Activated CD8-positive, alpha-beta memory T cell treated with anti-CD3 and anti-CD28 coated beads for 36 hours (primary cell): ENCODE results near the gene ANKRD60. TPM values are rescaled to one million over a fixed set of nuclear protein-coding genes. Genes with fewer than 3 reads are reported as not detected.

Source experiments
- CTCF ChIA-PET: fragments of 350-600 bp; sonication (Branson Sonifier 250); formaldehyde crosslinking; loops from one replicate; lab custom pipeline; 2021; ENCODE audit warnings: antibody characterized with exemption; lab: Charles Lee
- POLR2A ChIA-PET: fragments of 350-600 bp; sonication (Branson Sonifier 250); formaldehyde crosslinking; loops from one replicate; lab custom pipeline; 2021; ENCODE audit warnings: antibody characterized with exemption; lab: Charles Lee
- total RNA-seq, 2 experiments: library from RNA; stranded (reverse); gene quantifications; one replicate each; pipeline ENCODE4 v1.2.3, GENCODE V29; 2021

The ANKRD60 gene
- total RNA-seq, 2 experiments from 2014 or later: not detected

DNA sequence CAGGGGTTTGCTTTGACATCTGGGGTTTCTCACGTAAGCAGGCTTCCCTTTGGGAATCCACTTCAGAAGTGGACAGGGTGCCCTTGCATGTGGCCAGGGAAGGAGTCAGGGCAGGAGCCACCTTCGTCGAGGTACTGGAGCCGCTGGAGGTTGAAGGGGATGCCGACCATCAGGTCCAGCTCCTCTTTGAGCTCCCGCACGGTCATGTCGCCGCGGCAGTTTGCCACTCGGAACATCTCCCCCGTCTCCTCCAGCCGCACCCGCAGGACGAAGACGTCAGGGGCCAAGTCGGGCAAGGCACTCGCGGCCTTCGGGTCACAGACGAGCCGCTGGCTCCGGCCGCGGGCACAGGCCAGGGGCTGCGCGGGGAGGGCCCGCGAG lies 360 bp downstream of the ANKRD60 start:
- POLR2A ChIA-PET: no interaction called here

GRCh38 chr20:58227391-58228102 lies 906 bp downstream of the ANKRD60 start:
- POLR2A ChIA-PET: no interaction called here
- CTCF ChIA-PET: no interaction called here

More for the DNA sequence above, 360 bp downstream of the ANKRD60 start:
- CTCF ChIA-PET: no interaction called here

- POLR2A ChIA-PET: no interaction called here
- CTCF ChIA-PET: no interaction called here
These were observed 2.8 kb downstream of the ANKRD60 start for GRCh38 chr20:58225452-58226200.

- ChIA-PET POLR2A (interaction anchor here (0.6 kb wide), 1 partner anchor 83 kb away, joined by 10 read pairs; no protein-coding TSS in a partner anchor), CTCF (interaction anchor here (1.5 kb wide), 1 partner anchor 15 kb away, joined by 3 read pairs; no protein-coding TSS in a partner anchor)
These were observed 3.5 kb downstream of the ANKRD60 start for GRCh38 chr20:58224974-58225373.

DNA sequence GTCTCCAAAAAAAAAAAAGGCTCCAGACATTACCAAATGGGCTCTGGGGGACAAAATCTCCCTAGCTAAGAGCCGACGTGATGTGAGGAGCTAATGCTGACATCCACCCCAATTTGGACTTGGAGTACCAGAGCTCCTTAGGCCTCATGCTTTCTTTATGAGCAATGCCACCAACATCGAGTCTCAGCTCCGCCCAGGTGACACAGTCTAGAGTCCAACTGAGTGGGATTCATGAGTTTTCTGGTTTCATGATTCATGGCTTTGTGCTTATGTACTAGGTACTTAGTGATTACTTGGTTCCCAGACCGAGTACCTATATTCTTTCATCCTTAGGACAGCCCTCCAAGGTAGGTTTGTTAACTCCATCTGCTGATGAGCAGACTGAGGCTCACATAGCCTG lies 4.4 kb downstream of the ANKRD60 start:
- ChIA-PET CTCF (interaction anchor here (0.6 to 1.5 kb wide), 3 partner anchors 14 to 197 kb away, joined by 3 read pairs; no protein-coding TSS in a partner anchor), POLR2A (interaction anchor here (0.7 kb wide), 2 partner anchors 11 to 83 kb away, joined by 3 read pairs; no protein-coding TSS in a partner anchor)

DNA sequence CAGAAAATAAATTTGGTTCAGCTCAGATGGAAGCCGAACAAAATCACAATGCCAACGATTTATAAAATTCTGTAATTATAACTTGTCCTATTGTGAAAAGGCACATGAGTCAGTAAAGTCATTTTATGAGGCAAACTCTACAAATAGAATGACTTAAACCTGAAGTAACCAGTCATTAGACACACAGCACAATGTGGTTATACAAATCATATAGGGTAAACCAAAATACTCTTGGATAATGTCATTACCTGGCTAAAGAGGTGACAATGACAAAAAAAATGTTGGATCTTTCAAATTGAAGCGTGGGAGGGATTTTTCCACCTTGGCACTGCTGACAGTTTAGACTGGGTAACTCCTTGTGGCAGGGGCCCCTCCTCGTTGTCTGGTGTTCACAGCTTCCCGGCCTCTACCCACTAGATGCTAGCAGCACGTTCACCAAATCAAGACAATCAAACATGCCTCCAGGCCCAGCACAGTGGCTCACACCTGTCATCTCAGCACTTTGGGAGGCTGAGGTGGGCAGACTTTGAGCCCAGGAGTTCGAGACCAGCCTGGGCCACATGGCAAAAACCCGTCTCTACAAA lies 5.0 kb downstream of the ANKRD60 start:
- ChIA-PET CTCF (interaction anchor here (0.6 to 1.5 kb wide), 2 partner anchors 13 to 42 kb away, joined by 3 read pairs; no protein-coding TSS in a partner anchor), POLR2A (interaction anchor here (0.7 kb wide), 1 partner anchor 12 kb away, joined by 3 read pairs; no protein-coding TSS in a partner anchor)

DNA sequence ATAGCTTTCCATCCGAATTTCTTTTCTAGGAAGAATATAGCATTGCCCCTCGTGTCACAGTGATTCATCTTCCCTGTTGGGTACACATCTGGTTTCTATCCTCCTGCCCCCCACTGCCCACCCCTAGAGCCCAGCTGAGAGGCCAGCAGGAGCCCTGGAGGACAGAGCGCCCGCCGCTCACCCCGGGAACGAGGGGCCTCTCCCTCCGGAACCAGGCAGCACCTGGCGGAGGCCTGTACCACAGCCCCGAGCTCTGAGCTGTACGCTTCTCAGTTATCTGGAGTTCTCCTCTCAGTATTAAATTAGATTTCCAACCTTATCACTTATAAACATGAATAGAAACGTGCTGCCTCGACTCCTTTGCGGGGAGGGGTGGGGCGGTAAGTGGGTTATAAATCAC lies 6.0 kb downstream of the ANKRD60 start:
- CTCF ChIA-PET: interaction anchor here (1.1 kb wide), 1 partner anchor 12 kb away, joined by 3 read pairs; no protein-coding TSS in a partner anchor

DNA sequence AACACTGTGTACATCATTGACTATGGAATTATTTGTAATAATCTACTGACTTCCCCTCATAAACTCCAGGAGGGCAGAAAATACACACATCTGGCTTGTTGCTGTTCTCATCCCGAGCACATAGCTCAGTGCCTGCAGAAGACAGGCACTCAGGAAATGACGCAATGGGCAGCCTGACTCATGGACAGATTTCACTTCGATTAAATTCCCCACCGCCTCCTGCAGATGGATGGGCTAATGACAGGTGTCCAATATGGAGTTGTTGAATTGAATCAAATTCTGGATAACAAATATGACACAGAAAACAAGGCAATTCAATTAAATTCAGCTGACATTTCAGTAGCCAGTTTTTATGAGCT lies 9.1 kb downstream of the ANKRD60 start:
- ChIA-PET CTCF (no interaction called here), POLR2A (no interaction called here)

More for the DNA sequence above, 6.0 kb downstream of the ANKRD60 start:
- POLR2A ChIA-PET: no interaction called here

GRCh38 chr20:58218665-58219341 lies 9.7 kb downstream of the ANKRD60 start:
- POLR2A ChIA-PET: no interaction called here
- CTCF ChIA-PET: no interaction called here

GRCh38 chr20:58216334-58216733 lies 12.1 kb downstream of the ANKRD60 start:
- ChIA-PET POLR2A (no interaction called here), CTCF (no interaction called here)

DNA sequence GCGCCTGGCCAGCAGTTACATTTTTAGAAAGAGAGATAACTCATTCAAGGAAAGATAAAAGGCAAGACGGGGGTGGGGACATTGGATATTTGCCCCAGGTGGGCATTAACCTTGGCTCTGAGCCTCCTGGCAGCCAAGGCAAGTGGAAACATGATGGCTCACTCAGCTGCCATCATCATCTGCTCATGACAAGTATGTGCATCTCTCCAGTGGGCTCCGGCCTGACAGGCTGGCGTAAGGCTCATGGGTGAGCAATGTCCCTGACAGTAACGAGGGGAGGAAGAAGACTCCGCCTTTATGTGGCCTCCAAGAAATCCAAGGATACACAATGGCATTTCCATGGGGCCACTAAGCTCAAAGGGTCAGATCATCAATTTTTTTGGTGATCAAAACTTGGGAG lies 13.3 kb downstream of the ANKRD60 start:
- ChIA-PET POLR2A (no interaction called here), CTCF (interaction anchor here (0.7 kb wide), 1 partner anchor 255 kb away, joined by 3 read pairs; no protein-coding TSS in a partner anchor)

- ChIA-PET CTCF (no interaction called here), POLR2A (no interaction called here)
These were observed 14.1 kb downstream of the ANKRD60 start for GRCh38 chr20:58214310-58214709.

- ChIA-PET POLR2A (no interaction called here), CTCF (no interaction called here)
These were observed 14.7 kb downstream of the ANKRD60 start for GRCh38 chr20:58213716-58214115.

GRCh38 chr20:58213121-58213520 lies 15.3 kb downstream of the ANKRD60 start:
- POLR2A ChIA-PET: no interaction called here
- CTCF ChIA-PET: no interaction called here

DNA sequence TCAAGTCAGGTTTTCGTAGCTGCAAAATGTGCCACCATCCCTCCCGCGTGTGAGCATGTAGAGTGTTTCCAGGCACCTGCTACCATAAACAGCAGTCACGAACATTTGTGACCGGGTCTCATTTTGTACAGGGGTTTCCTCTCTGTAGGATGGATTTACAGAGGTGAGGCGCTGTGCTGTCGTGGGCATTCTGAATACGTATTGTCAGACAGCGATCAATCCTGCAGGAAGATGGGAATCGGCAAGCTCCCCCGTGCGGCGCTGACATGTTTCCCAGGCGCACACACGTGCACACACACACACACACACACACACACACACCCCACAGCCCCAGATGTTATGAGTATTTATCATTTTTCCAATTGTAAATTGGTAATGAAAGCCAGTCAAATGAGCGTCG lies 15.8 kb downstream of the ANKRD60 start:
- POLR2A ChIA-PET: no interaction called here

GRCh38 chr20:58210398-58210747 lies 18.1 kb downstream of the ANKRD60 start:
- CTCF ChIA-PET: interaction anchor here (0.9 to 3.1 kb wide), 7 partner anchors 10 to 616 kb away, joined by 3 to 9 read pairs (median 3); no protein-coding TSS in a partner anchor
- POLR2A ChIA-PET: no interaction called here

More for the DNA sequence above, 15.8 kb downstream of the ANKRD60 start:
- CTCF ChIA-PET: no interaction called here

- ChIA-PET POLR2A (no interaction called here), CTCF (interaction anchor here (0.7 to 3.1 kb wide), 11 partner anchors 10 to 615 kb away, joined by 3 to 9 read pairs (median 3); no protein-coding TSS in a partner anchor)
These were observed 18.6 kb downstream of the ANKRD60 start for GRCh38 chr20:58209652-58210397.

DNA sequence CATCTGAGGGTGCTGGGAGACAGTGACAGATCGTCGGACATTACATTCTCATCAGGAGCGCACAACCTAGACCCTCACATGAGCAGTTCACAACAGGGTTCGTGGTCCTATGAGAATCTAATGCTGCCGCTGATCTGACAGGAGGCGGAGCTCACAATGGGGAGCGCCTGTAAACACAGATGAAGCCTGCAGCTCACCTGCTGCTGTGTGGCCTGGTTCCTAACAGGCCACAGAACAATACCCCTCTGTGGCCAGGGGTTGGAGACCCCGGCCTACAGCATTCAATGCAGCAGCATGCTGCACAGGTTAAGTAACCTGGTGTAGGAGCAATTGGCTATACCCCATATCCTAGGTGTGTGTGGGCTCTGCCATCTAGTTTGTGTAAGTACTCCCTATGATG lies 19.5 kb downstream of the ANKRD60 start:
- ChIA-PET CTCF (interaction anchor here (0.7 to 3.1 kb wide), 8 partner anchors 14 to 614 kb away, joined by 3 to 9 read pairs (median 4); no protein-coding TSS in a partner anchor), POLR2A (no interaction called here)
